HepG2 (cell line): Measurements from ENCODE around the gene FASTK. TPM values are rescaled to one million over a fixed set of nuclear protein-coding genes. Genes with fewer than 3 reads are reported as not detected.

Experiments
- HDAC1 ChIP-seq: sonication (generic); formaldehyde crosslinking; IDR thresholded peaks from 2 replicates; pipeline ENCODE4 v1.5.1; 2020; ENCODE audit warnings: mild to moderate bottlenecking, missing genetic modification reagents
- HIC2 ChIP-seq: sonication (generic); formaldehyde crosslinking; IDR thresholded peaks from 2 replicates; pipeline ENCODE4 v1.9.0; 2022; ENCODE audit warnings: low read depth, missing genetic modification reagents
- HNF1B ChIP-seq: sonication (generic); formaldehyde crosslinking; IDR thresholded peaks from 2 replicates; pipeline ENCODE4 v1.5.1; 2020; ENCODE audit warnings: mild to moderate bottlenecking, moderate library complexity, missing genetic modification reagents
- KDM2A ChIP-seq: sonication (generic); formaldehyde crosslinking; IDR thresholded peaks from 2 replicates; pipeline ENCODE4 v1.4.0; 2020; ENCODE audit warnings: low read depth, missing genetic modification reagents, borderline replicate concordance
- KLF15 ChIP-seq: sonication (generic); formaldehyde crosslinking; IDR thresholded peaks from 2 replicates; pipeline ENCODE4 v1.8.1; 2023; ENCODE audit warnings: borderline replicate concordance, mild to moderate bottlenecking, inconsistent platforms, missing genetic modification reagents, mixed read lengths
- POGK ChIP-seq: sonication (generic); formaldehyde crosslinking; conservative IDR thresholded peaks from 2 replicates; pipeline ENCODE4 v1.8.0; 2022; ENCODE audit warnings: mild to moderate bottlenecking, moderate library complexity, missing genetic modification reagents
- SOX5 ChIP-seq: IDR thresholded peaks from 2 replicates; pipeline ENCODE4 v1.6.1; 2016; ENCODE audit warnings: borderline replicate concordance
- SPEN ChIP-seq: sonication (generic); formaldehyde crosslinking; IDR thresholded peaks from 2 replicates; pipeline ENCODE4 v1.5.1; 2020; ENCODE audit warnings: low read depth, mild to moderate bottlenecking, missing genetic modification reagents
- TBX2 ChIP-seq: sonication (generic); formaldehyde crosslinking; IDR thresholded peaks from 2 replicates; pipeline ENCODE4 v1.5.0; 2020; ENCODE audit warnings: missing genetic modification reagents, mild to moderate bottlenecking, borderline replicate concordance
- TGIF2 ChIP-seq: IDR thresholded peaks from 2 replicates; pipeline ENCODE4 v1.6.1; 2016; ENCODE audit warnings: control low read depth, missing compliant biosample characterization
- YY1 ChIP-seq: IDR thresholded peaks from 2 replicates; pipeline ENCODE4 v1.6.1; 2011; ENCODE audit warnings: low read length, low read depth, moderate library complexity, mild to moderate bottlenecking; ENCODE audit not compliant: insufficient read depth, insufficient replicate concordance
- ZFP90 ChIP-seq: sonication (generic); formaldehyde crosslinking; IDR thresholded peaks from 2 replicates; pipeline ENCODE4 v1.8.0; 2022; ENCODE audit warnings: missing genetic modification reagents, mild to moderate bottlenecking, inconsistent platforms, borderline replicate concordance
- ZNF292 ChIP-seq: sonication (generic); formaldehyde crosslinking; IDR thresholded peaks from 2 replicates; pipeline ENCODE4 v1.8.1; 2022; ENCODE audit warnings: mild to moderate bottlenecking, low read depth, missing genetic modification reagents, borderline replicate concordance
- ZNF331 ChIP-seq: sonication (generic); formaldehyde crosslinking; IDR thresholded peaks from 2 replicates; pipeline ENCODE4 v1.4.0; 2020; ENCODE audit warnings: missing genetic modification reagents
- ZNF546 ChIP-seq: sonication (generic); formaldehyde crosslinking; conservative IDR thresholded peaks from 2 replicates; pipeline ENCODE4 v1.8.1; 2023; ENCODE audit warnings: mild to moderate bottlenecking, missing genetic modification reagents
- ZNF549 ChIP-seq: sonication (generic); formaldehyde crosslinking; IDR thresholded peaks from 2 replicates; pipeline ENCODE4 v1.5.0; 2020; ENCODE audit warnings: missing genetic modification reagents
- ZNF597 ChIP-seq: sonication (generic); formaldehyde crosslinking; IDR thresholded peaks from 2 replicates; pipeline ENCODE4 v1.5.0; 2020; ENCODE audit warnings: missing genetic modification reagents
- ZNF605 ChIP-seq: sonication (generic); formaldehyde crosslinking; IDR thresholded peaks from 2 replicates; pipeline ENCODE4 v1.8.0; 2022; ENCODE audit warnings: mild to moderate bottlenecking, missing genetic modification reagents
- ZSCAN21 ChIP-seq: sonication (generic); formaldehyde crosslinking; IDR thresholded peaks from 2 replicates; pipeline ENCODE4 v1.8.0; 2022; ENCODE audit warnings: mild to moderate bottlenecking, missing genetic modification reagents, moderate library complexity, borderline replicate concordance
- polyA plus RNA-seq, 8 experiments: library from polyadenylated mRNA; depleted of rRNA in 3 of 8; stranded (reverse) in 7 of 8; unstranded in 1 of 8; fragments of >200 nt; fragmentation: Illumina TruSeq in 4 of 8; extraction: Trizol in 4 of 8; gene quantifications; 2 replicates each; pipeline versions ENCODE4 v1.2.1 to v1.2.3, GENCODE V29; 2011 to 2016; ENCODE audit warnings: low read depth in 4 of 8, missing spikeins in 1 of 8, mixed read lengths in 1 of 8; ENCODE audit not compliant: insufficient read depth in 1 of 8
- total RNA-seq, 5 experiments: library from RNA; depleted of rRNA; stranded (reverse); fragments of >200 nt; fragmentation: Illumina TruSeq; extraction: Trizol; gene quantifications; 2 replicates each; pipeline ENCODE4 v1.2.3, GENCODE V29; 2016; ENCODE audit warnings: low read depth in 1 of 5

FASTK gene
- total and polyA plus RNA-seq, 2 of the 13 experiments (the other 11 are each of a cell fraction or from before 2014, with no cell fraction given): 52.9 to 55.7 TPM

GRCh38 chr7:151085691-151086620 is 5.3 kb upstream of the FASTK start, which contains the start of gene AGAP3 (continued):
- TF ChIP-seq ZNF597: no peak
- TF ChIP-seq HIC2: peak; percentile 68
- TF ChIP-seq ZNF605: peak; percentile 25; the same call in 1 of the 2 replicates
- 0 out of 2 replicates have a peak, but pooled peaks have one; percentile 18 for TF ChIP-seq KLF15 (CRISPR knock-in tag)
- TF ChIP-seq ZFP90 (CRISPR knock-in tag): peak; percentile 84; the same call in 1 of the 2 replicates
- TF ChIP-seq ZNF546 (CRISPR knock-in tag): 0 out of 2 replicates have a peak, but pooled peaks have one; percentile 32
- peak; percentile 60 for TF ChIP-seq SPEN (CRISPR knock-in tag)
- peak; percentile 27; the same call in 1 of the 2 replicates for TF ChIP-seq SOX5 (CRISPR knock-in tag)
- peak; percentile 67 for TF ChIP-seq HNF1B (CRISPR knock-in tag)
- peak; percentile 79; the same call in 1 of the 2 replicates for TF ChIP-seq KDM2A
- TF ChIP-seq ZNF549 (CRISPR knock-in tag): no peak
- 0 out of 2 replicates have a peak, but pooled peaks have one; percentile 36 for TF ChIP-seq ZNF331 (CRISPR knock-in tag)
- peak; percentile 69; the same call in 1 of the 2 replicates for TF ChIP-seq TBX2 (CRISPR knock-in tag)
- peak; percentile 83 for TF ChIP-seq ZSCAN21 (CRISPR knock-in tag)
- peak; percentile 41 for TF ChIP-seq YY1
- peak; percentile 68; the same call in 1 of the 2 replicates for TF ChIP-seq HDAC1 (CRISPR knock-in tag)
- no peak for TF ChIP-seq TGIF2
- TF ChIP-seq POGK (CRISPR knock-in tag): 0 out of 2 replicates have a peak, but pooled peaks have one; percentile 26
- TF ChIP-seq ZNF292 (CRISPR knock-in tag): peak; percentile 81
